CD1c-positive myeloid dendritic cell (primary cell): ENCODE results near the gene WDR73.

Experiments used
- DNase-seq: peaks from one replicate; pipeline ENCODE4 v3.0.0-alpha.2; 2016; ENCODE audit errors: extremely low spot score

WDR73 gene

DNA sequence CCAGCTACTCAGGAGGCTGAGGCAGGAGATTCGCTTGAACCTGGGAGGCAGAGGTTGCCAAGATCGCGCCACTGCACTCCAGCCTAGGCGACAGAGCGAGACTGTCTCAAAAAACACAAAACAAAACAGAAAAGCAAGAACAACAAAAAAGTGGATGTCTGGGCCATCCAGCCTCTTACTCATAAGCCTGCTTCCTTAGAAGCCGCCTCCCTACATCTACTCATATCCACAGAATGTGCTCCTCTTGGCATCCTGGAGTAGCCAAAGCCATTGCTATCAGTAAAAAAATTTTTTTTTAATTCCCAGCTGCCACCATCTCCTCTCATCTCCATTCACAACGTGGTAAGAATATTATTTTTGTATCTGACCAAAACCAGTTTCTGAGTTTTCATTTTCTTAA is 42.5 kb downstream of the WDR73 start:
- DNase-seq, result no peak

DNA sequence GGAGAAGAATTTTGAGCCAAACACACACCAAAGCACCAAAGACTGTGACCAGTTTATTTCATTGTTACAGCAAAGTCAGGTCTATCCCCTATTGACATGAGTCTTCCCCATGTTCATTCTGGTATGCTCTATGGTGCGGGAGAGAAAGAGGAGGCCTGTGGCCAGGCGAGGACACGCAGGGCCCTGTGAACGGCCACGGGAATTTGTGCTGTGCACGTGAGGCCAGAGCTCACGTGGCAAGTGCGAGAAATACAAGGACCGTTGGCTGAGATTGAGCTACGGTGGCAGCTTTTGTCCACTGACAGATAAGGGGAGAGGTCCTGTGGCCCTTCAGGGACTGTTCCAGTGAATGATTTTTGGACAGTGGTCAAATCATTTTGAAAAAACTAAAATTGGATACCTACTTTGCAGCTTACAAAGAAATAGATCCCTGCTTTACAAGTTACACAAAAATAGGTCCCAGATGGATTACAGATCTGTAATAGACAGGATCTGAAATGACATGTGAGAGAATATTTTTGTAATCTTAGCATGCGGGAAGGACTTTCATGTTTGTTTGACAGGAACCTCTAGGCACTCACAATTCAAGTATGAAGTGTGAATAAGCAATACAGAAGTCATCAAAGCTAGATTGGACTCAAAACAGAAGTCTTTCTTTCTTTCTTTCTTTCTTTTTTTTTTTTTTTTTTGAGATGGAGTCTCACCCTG is 44.1 kb downstream of the WDR73 start:
- DNase-seq, result no peak

DNA sequence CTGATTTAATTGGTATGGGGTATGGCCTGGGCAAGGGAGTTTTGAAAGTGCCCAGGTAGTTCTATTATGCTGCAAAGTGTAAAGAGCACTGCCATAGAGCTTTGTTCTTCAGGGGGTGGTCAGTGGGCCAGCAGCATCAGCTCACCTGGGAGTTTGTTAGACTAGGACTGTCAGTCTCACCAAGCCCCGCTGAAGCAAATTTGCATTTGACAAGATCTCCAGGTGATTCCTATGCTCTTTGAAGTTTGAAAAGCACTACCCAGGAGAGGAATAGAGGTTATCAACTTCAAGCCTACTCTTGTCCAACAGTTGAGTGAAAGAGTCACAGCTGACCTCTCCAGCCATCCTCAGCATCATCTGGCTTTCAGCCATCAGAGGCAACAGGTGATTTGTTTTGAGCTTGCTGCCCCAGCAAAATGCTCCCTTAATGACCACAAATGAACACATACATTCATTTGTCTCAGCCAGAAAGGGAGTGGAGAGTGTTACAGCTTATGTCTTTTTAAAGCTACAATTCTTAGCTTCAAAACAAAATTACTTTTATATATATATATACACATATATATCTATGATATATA is 45.3 kb downstream of the WDR73 start:
- no peak for DNase-seq

DNA sequence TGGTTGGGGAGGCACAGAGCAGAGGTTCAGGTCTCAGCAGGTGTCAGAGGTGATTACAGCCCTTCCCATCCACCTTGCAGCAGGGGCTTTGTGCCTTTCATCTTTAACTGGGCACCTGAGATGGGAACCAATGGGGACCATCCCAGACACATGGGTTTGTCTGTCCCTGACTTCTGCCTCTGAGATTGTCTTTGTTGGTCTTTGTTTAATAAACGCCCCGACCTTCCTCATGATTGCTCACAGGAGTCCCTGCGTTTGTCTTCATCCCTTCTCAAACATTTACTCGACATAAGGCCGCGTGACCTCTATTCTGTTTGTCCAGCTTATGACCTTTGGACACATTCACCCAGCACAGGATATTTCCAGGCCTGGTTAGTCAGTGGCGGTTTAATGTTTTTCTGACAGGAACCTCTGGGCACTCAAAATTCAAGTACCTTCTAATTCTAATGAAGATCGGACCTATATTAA is 47.4 kb downstream of the WDR73 start:
- no peak for DNase-seq

DNA sequence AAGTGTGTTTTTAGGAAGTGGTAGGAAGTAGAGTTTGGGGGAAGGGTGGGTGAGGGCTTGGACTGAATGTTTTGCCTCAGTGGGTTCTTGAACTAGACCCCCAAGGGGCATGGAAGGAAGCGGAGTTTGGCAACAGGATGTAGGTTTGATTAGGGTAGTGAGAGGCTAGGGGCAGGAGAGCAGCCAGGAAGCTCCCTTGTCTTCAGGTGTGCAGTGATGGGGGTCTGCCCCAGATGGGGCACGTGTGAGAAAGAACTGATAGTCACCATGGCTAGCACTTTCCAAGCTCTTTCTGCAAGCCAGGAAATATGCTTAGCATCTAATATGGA is 48.6 kb downstream of the WDR73 start:
- no peak for DNase-seq

DNA sequence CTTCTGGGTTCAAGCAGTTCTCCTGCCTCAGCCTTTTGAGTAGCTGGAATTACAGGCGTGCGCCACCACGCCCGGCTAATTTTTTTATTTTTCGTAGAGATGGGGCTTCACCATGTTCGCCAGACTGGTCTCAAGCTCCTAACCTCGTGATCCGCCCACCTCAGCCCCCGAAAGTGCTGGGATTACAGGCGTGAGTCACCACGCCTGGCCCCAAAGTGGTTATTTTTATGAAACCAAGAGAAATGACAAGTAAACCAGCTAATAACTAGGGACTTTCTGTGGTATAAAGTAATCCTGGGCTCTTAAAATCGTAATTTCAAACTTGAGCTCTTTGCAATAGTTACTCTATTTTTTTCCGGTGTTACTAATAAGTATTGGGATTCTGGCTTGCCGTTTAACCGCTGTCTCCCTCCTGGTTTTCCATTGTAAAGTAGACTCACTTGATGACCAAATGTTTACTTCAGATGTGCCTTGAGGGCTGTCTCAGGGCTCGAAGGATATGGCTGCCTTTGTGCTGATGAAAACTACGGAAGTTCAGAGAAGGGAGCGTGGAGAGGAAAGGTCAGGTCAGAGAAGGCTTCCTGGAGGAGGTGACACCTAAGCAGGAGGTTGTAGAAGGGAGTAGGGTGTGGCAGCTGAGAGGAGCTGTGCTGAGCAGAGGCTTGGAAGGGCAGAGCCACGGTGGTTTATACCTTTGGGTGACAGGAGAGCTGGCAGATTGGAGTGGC is 49.1 kb downstream of the WDR73 start:
- DNase-seq, result no peak

DNA sequence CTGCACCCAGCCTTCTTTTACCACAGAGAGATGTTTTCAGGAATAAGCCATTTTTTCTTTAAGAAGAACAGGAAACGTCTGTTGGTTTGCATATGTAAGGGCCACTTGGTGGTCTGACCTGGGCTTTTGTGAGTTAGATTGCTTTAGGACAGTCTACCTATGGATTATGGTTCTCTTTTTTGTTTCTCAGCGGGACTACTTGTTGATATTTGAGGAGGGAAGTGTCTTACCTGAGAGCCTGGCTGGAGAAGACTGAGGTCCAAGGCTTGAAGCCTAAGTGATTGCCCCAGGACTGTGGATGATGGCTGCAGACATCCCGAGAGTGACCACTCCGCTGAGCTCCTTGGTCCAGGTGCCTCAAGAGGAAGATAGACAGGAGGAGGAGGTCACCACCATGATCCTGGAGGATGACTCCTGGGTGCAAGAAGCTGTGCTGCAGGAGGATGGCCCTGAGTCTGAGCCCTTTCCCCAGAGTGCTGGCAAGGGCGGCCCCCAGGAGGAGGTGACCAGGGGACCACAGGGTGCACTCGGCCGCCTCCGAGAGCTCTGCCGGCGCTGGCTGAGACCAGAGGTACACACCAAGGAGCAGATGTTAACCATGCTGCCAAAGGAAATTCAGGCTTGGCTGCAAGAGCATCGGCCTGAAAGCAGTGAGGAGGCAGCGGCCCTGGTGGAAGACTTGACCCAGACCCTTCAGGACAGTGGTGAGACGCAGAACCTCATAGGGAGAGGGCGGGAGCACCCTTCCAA is 50.3 kb downstream of the WDR73 start:
- DNase-seq, result no peak

DNA sequence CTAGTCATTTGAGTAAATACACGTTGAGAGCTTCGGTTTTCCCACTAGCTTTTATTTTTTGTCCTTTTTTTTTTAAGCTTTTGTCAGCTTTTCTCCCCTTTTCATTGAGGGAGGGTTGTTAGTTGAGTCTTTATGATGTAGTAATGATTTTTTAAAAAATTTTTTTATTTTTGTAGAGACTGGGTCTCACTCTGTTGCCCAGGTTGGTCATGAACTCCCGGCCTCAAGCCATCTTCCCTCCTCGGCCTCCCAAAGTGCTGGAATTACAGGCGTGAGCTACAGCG is 52.6 kb downstream of the WDR73 start:
- DNase-seq, result no peak

DNA sequence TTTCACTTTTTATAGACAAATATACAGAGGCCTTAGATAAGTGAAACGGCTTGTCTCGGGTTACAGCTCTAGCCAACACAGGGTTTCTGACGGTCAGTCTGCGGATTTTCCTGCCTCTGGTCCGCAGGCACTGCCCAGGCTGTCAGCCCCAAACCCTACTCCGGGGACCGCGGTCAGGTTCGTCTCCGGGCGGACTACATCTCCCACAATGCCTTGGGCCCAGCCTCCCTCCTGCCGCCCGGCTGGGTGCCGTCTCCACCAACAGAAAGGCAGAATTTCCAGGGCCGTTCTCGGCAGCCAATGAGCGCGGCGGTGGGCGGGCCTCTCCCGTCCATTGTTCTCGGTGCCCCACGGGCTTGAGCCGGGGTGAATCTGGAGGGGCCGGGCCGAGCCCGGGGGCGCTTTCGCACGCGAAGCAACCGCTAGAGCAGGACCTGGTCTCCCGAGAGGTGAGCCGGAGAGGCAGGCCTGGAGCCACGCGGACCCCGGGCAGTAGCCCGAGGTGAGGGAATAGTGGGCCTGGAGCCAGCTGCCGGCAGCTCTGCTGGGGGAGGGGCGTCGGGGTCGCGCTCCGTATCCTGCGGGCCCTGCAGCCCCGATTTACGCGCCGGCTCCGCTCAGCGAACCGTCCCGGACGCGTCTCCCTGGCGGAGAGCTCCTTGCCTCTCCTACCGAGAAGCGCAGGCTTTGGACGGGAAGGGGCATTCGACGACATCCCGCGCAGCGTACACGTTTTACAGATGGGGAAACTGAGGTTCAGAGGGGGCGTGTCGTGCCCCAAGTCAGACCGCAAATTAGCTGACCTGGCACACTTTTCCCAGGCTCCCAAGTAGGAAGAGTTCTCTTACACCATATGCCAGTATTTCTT is 53.2 kb downstream of the WDR73 start, which contains the start of gene ZSCAN2:
Gene ZSCAN2, plus strand, starts transcription at position 323 of the 868 bp plus-strand sequence. CDS start 2,919 bp downstream, outside the sequence.
- peak; percentile 97 for DNase-seq

DNA sequence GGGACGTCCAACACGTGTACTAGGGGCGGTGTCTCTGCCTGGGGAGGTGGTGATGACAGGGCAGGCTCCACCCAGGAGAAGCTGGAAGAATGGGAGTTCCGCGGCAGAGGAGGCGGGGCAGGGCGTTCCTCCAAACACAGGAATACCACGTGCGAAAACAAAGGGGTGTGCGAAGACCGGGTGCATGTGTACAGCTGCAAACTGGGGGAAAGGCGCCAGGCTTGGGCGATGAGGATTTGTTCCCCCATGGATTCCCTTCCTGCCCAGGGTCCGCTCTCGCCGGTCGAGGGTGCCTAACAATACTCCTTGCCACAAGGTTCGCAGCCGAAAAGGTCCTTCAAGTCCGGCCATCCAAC is 53.8 kb downstream of the WDR73 start:
- peak; percentile 89 for DNase-seq

DNA sequence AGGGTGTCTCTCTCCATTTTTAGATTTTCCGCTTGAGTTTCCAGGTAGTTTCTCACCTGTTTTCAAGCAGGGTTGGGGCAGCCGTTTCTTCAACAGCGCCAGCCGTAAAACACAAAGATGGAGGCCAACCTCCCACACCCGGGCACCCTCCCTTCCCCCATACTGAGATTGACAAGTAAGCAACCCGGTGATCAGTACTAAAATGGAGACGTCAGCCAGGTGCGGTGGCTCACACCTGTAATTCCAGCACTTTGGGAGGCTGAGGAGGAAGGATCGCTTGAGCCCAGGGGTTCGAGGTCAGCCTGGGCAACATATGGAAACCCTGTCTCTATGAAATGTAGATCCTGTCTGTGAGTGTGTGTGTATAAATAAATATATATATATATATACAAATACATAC is 54.2 kb downstream of the WDR73 start:
- no peak for DNase-seq

DNA sequence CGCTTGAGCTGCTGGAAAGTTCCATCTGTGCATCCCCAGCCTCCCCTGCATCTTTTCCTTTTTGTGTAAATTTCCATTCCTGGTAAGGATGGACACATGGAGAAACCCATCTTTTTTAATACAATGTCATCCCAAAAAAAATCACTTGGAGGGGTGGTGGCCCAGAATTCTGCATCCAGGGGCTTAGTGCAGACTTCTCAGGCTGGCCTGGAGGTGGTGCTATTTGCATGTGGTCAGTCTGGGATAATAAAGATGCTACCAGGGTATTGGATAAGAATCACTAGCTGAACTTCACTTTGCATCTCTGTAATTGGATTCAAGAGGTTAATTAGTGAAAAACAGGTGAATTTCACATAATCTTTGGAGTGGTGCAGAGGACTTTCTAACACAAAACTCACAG is 55.1 kb downstream of the WDR73 start:
- DNase-seq, result no peak

DNA sequence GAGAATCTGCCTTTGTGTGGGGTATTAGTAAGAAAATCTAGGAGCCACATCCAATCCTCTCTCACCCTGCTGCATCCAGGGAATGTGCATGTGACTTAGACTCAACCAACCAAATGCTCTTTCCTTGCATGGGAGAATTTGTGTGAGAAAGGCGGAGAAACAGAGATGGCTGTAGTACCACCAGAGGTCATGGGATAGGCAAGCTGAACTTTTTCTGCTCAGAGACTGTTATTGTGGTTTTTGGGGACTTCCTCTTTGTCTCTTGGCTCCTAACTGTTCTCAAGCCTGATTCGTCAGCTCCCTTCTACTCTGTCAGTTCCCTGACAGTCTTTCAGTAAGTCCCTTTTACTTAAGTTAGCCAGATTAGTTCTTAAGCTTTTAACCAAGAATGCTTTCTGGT is 55.8 kb downstream of the WDR73 start:
- peak; percentile 87 for DNase-seq

DNA sequence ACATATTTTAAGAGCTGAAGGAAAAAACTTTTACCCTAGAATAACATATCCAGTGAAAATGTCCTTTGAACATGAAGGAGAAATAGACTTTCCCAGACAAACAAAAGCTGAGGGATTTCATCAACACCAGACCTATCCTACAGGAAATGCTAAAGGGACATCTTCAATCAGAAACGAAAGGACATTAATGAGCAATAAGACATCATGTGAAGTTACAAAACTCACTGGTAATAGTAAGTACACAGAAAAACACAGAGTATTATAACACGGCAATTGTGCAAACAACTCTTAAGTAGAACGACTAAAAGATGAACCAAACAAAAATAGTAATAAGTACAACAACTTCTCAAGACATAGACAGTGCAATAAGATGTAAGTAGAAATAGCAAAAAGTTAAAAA is 56.8 kb downstream of the WDR73 start:
- no peak for DNase-seq

DNA sequence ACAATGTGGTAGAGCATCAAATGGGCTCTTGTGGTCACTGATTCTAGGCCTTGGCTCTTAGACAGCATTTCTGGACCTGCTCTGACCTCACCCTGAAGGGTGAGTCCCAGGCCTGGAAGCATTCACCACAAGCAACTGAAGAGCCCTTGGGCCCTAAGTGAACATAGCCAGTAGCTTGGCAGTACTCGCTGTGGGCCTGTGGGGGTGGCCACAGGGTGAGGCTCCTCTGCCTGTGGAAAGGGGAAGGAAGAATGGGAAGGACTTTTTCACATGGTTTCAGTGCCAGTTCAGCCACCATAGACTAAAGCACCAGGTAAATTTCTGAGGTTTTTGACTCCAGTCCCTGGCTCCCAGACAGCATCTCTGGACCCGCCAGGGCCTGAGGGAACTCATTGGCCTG is 58.4 kb downstream of the WDR73 start:
- peak; percentile 71 for DNase-seq

DNA sequence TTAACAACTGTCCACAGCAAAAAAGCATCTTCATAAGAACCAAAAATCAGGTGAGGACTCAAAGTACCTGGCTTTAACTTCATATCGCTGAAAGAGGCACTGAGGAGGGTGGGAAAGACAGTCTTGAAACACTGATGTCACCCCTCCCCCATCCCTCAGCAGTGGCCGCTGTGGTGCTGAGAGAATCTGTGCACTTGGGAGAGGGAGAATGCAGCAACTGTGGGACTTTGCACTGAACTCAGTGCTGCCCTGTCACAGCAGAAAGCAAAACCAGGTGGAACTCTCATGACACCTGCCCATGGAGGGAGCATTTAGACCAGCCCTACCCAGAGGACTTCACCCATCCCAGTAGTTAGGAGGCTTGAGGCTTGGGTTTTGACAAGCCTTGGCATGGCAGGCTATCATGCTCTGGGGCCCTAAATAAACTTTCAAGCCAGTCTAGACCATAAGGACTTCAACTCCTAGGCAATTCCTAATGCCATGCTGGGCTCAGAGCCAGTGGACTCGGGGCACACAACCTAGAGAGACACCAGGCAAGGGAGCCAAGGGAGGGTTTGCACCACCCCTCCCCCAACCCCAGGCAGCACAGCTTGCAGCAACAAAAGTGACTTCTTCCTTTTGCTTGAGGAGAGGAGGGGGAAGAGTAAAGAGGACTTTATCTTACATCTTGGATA is 59.3 kb downstream of the WDR73 start:
- no peak for DNase-seq

DNA sequence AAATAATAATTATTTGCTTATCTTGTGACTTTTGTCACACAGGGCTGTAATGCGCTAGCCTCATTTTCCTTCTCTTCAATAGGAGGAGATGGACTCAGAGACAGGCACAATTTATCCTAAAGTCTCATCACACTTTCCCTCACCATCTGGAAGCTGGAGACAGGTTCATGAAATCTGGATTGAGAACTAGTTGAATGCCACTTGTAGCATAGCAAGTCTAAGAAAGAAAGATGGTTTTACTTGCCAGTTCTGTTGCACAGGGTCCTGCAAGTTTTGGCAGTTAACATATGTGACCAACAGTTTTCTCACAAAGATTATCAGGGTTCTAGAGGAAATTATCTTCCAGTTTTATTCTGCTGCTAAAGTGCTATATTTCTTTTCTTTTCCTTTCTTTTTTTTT is 62.3 kb downstream of the WDR73 start:
- DNase-seq, result no peak

DNA sequence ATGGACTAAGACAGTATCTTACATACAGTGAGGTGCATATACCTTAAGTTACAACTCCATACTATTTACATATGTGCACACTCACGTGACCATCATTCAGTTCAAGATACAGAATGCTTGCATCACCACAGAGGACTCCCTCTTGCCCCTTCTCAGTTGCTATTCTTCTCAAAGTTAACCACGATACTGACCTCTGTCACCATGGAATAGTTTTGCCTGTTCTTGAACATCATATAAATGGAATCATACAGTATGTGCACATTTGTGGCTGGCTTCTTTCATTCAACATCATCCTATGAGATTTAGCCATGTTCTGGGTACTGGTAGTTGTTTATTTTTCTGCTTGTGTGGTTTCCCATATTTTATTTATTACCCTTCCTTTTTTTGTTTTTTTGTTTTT is 63.7 kb downstream of the WDR73 start:
- DNase-seq, result no peak
